C4-2B (cell line): Measurements from ENCODE around the gene COMT.

Experiments
- CTCF ChIP-seq: fragments of 450-650 bp; conservative IDR thresholded peaks from 2 replicates; pipeline ENCODE4 v1.5.1; 2017; ENCODE audit warnings: mild to moderate bottlenecking
- ZFX ChIP-seq: fragments of 450-650 bp; IDR thresholded peaks from 2 replicates; pipeline ENCODE4 v1.6.1; 2017

GRCh38 chr22:19951346-19951745 is 9.8 kb downstream of the COMT start:
- TF ChIP-seq CTCF (no peak), ZFX (no peak)
